Sigmoid colon (tissue), 7 donors: ENCODE data around the gene GIT2. TPM values are rescaled to one million over a fixed set of nuclear protein-coding genes. Genes with fewer than 3 reads are reported as not detected.
"Not testable (repeated sequence)": the region's sequence is repeated elsewhere in the genome, so short reads cannot be mapped to it uniquely, and the experiment has no call there.

Experiments
- DNase-seq: peaks from one replicate; pipeline ENCODE4 v3.0.0-alpha.2; 2019
- H3K27ac ChIP-seq, 4 donors: fragments of 200-600 bp; sonication (generic); one replicate each; pipeline ENCODE4 v1.5.1; 2016 to 2019; ENCODE audit warnings: mild to moderate bottlenecking in 1 of 4
- H3K27me3 ChIP-seq, 3 donors: fragments of 200-600 bp; sonication (generic); one replicate each; pipeline ENCODE4 v1.5.1; 2019; ENCODE audit warnings: mild to moderate bottlenecking in 1 of 3
- H3K36me3 ChIP-seq, 4 donors: fragments of 200-600 bp; sonication (generic); one replicate each; pipeline ENCODE4 v1.5.1; 2016 to 2019
- H3K4me1 ChIP-seq, 4 donors: fragments of 200-600 bp; sonication (generic); one replicate each; pipeline ENCODE4 v1.5.1; 2017 to 2019
- H3K4me3 ChIP-seq, 4 donors: fragments of 200-600 bp; sonication (generic); one replicate each; pipeline ENCODE4 v1.5.1; 2017 to 2019; ENCODE audit warnings: mild to moderate bottlenecking in 2 of 4, moderate library complexity in 1 of 4
- H3K9me3 ChIP-seq, 4 donors: fragments of 200-600 bp in 3 of 4; sonication (generic) in 3 of 4; one replicate each; pipeline versions ENCODE4 v1.5.1 to v1.6.1; 2013 to 2019
- CTCF ChIP-seq, 4 experiments: fragments of 450-650 bp in 3 of 4; fragments of 200-600 bp in 1 of 4; IDR thresholded peaks; one replicate each; pipeline ENCODE4 v1.5.1; 2016 to 2019; ENCODE audit warnings: antibody characterized with exemption in 4 of 4, mild to moderate bottlenecking in 3 of 4, moderate library complexity in 2 of 4
- EP300 ChIP-seq, 4 donors: sonication (generic); formaldehyde crosslinking; IDR thresholded peaks; one replicate each; pipeline ENCODE4 v1.6.1; 2017; ENCODE audit warnings: antibody characterized with exemption in 4 of 4
- POLR2A ChIP-seq, 2 donors: fragments of 450-650 bp; IDR thresholded peaks; one replicate each; pipeline ENCODE4 v1.6.1; 2016; ENCODE audit warnings: antibody characterized with exemption in 2 of 2, mild to moderate bottlenecking in 2 of 2, moderate library complexity in 2 of 2
- POLR2AphosphoS5 ChIP-seq, 4 donors: sonication (generic); formaldehyde crosslinking; IDR thresholded peaks; one replicate each; pipeline ENCODE4 v1.6.1; 2017; ENCODE audit warnings: antibody characterized with exemption in 4 of 4
- WGBS, 2 donors: extraction: QIAGEN DNeasy Blood & Tissue Kit; methylation state at CpG; one replicate each; pipeline ENCODE4 v1.1.7; 2013; 5-methylcytosine and 5-hydroxymethylcytosine counted together
- intact Hi-C: fragments of 100-400 bp; cut with DNase I; formaldehyde crosslinking; loops from one replicate; pipeline ENCODE4 v1.15.1; 2023
- polyA plus RNA-seq, 3 donors: library from polyadenylated mRNA; stranded (reverse); fragments of 200-250 nt; gene quantifications; one replicate each; pipeline ENCODE4 v1.2.3, GENCODE V29; 2013
- total RNA-seq, 4 donors: library from RNA; depleted of rRNA; stranded (reverse); fragments of >200 nt; gene quantifications; one replicate each; pipeline ENCODE4 v1.1.0, GENCODE V29; 2016
- donor health status: healthy with polysubstance abuse.
- donor health status: Bipolar disorder and iron deficiency.
- donor health status: healthy.

The GIT2 gene
- total and polyA plus RNA-seq, 7 donors: 6.0 to 54.6 (median 26.7) TPM

- peaks cover 17 to 90% (median 51%) of the 10 kb centered on the region in 4 donors for H3K36me3 ChIP-seq
- no peak for DNase-seq
These were observed 8.6 kb downstream of the GIT2 start for GRCh38 chr12:109987615-109988014.

GRCh38 chr12:109986236-109986635 is 9.9 kb downstream of the GIT2 start:
- Histone ChIP-seq H3K4me1 (peaks cover 0 to 18% (median 12%) of the 10 kb centered on the region in 4 donors), H3K36me3 (peaks cover 17 to 96% (median 54%) of the 10 kb centered on the region in 4 donors)
- DNase-seq, H3K9me3 ChIP-seq, H3K27ac ChIP-seq, H3K4me3 ChIP-seq, H3K27me3 ChIP-seq, intact Hi-C loops: not testable (repeated sequence)
- WGBS, 2 donors: 96 to 97% methylated on average over 16 of the region's 16 CpGs

More at GRCh38 chr12:109987615-109988014, 8.6 kb downstream of the GIT2 start:
- intact Hi-C loops: no loop called here
- no peaks in the 10 kb centered on the region for H3K27me3 ChIP-seq
- no peaks in the 10 kb centered on the region for H3K9me3 ChIP-seq
- no peak overlapping the region for H3K4me3 ChIP-seq
- WGBS, 2 donors: 80 to 81% methylated on average over 8 of the region's 8 CpGs
- TF ChIP-seq EP300 (IDR thresholded peaks at IDR 0.05) (no peak), POLR2A (IDR thresholded peaks at IDR 0.05) (no peak), CTCF (IDR thresholded peaks at IDR 0.05) (no peak), POLR2AphosphoS5 (IDR thresholded peaks at IDR 0.05) (no peak)
- H3K4me1 ChIP-seq: peaks cover 0 to 18% (median 12%) of the 10 kb centered on the region in 4 donors
- no peak overlapping the region for H3K27ac ChIP-seq

DNA sequence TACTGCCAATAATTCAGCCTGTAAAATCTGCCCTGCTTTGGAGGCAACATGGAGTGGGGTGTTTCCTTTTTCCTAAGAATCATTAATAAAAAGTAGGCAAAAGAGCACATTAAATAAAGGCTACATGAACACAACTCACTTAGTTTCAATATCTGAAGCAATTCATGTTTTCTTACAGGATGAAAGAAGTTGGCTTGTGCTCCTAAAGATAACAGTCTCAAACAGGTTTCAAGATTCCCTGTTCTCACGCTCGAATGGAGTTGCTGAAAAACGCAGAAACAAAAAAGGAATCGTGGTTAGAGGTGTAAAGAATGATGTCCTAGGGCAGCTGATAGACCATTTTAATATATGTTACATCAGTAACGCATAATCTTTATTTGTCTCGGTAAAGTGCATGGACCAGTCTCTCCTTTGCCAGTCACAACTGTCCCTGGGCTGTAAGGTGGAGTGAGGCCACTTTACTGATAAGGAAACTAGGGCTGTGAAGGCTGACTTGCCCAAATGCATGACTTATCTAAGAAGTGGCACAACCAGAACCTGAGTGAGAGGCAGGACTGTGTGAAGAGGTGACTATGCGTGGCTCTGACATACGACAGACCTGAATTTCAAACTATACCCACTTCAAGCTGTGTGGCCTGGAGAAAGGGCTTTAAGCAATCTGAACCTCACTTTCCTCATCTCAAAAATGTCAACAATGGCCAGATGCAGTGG is 12.6 kb downstream of the GIT2 start:
- H3K27me3 ChIP-seq: no peaks in the 10 kb centered on the region
- H3K4me1 ChIP-seq: no peaks in the 10 kb centered on the region
- no peak for TF ChIP-seq POLR2A (IDR thresholded peaks at IDR 0.05)
- TF ChIP-seq CTCF (IDR thresholded peaks at IDR 0.05): no peak
- TF ChIP-seq EP300 (IDR thresholded peaks at IDR 0.05): no peak
- TF ChIP-seq POLR2AphosphoS5 (IDR thresholded peaks at IDR 0.05): no peak
- no peaks in the 10 kb centered on the region for H3K9me3 ChIP-seq
- no peak overlapping the region for H3K27ac ChIP-seq
- H3K36me3 ChIP-seq: peaks cover 30 to 97% (median 69%) of the 10 kb centered on the region in 4 donors
- 87 to 95% methylated on average over 8 of the region's 8 CpGs for WGBS, 2 donors
- no peak for DNase-seq
- intact Hi-C loops: no loop called here
- no peak overlapping the region for H3K4me3 ChIP-seq

DNA sequence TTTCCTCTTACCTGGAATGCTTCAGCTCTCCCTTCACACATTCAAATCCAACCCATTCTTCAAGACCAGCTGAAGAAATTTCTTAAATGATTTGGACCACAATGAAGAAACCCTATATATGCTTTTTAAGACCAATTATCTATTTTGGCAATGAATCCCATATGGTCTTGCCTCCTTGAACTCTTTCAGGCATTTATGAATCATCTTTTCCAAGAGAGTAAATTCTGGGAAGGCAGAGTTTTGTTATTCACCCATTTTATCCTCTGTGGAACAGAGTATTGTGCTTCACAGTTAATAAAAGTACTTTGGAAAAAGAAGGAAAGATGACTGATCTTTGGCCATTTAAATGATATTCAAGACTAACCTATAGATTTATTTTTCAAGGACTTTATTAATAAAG is 14.0 kb downstream of the GIT2 start:
- H3K27ac ChIP-seq: no peak overlapping the region
- DNase-seq: no peak
- H3K4me3 ChIP-seq: no peak overlapping the region
- no peak for TF ChIP-seq POLR2A (IDR thresholded peaks at IDR 0.05)
- H3K4me1 ChIP-seq: no peaks in the 10 kb centered on the region
- H3K36me3 ChIP-seq: peaks cover 23 to 96% (median 69%) of the 10 kb centered on the region in 4 donors
- H3K9me3 ChIP-seq: no peaks in the 10 kb centered on the region
- intact Hi-C loops: no loop called here
- H3K27me3 ChIP-seq: no peaks in the 10 kb centered on the region

GRCh38 chr12:109981311-109981710 is 14.9 kb downstream of the GIT2 start:
- Histone ChIP-seq H3K4me3 (no peak overlapping the region), H3K4me1 (no peaks in the 10 kb centered on the region), H3K36me3 (peaks cover 23 to 96% (median 70%) of the 10 kb centered on the region in 4 donors), H3K27ac (no peak overlapping the region), H3K9me3 (no peaks in the 10 kb centered on the region), H3K27me3 (no peaks in the 10 kb centered on the region)
- TF ChIP-seq CTCF (IDR thresholded peaks at IDR 0.05) (no peak), POLR2AphosphoS5 (IDR thresholded peaks at IDR 0.05) (no peak), POLR2A (IDR thresholded peaks at IDR 0.05) (no peak), EP300 (IDR thresholded peaks at IDR 0.05) (no peak)
- 81 to 95% methylated on average over 5 of the region's 5 CpGs for WGBS, 2 donors
- intact Hi-C loops: no loop called here
- DNase-seq: no peak

GRCh38 chr12:109972821-109973220 is 23.3 kb downstream of the GIT2 start:
- Histone ChIP-seq H3K27me3 (no peaks in the 10 kb centered on the region), H3K9me3 (no peaks in the 10 kb centered on the region), H3K4me1 (no peaks in the 10 kb centered on the region), H3K36me3 (peaks cover 16 to 98% (median 42%) of the 10 kb centered on the region in 4 donors), H3K4me3 (no peak overlapping the region), H3K27ac (no peak overlapping the region)
- no peak for DNase-seq
- intact Hi-C loops: no loop called here
- TF ChIP-seq POLR2AphosphoS5 (IDR thresholded peaks at IDR 0.05) (no peak), EP300 (IDR thresholded peaks at IDR 0.05) (no peak), CTCF (IDR thresholded peaks at IDR 0.05) (no peak)
- 91 to 93% methylated on average over 4 of the region's 4 CpGs for WGBS, 2 donors
